HCT116 (cell line): ENCODE measurements around the gene ZMYND19. TPM values are rescaled to one million over a fixed set of nuclear protein-coding genes. Genes with fewer than 3 reads are reported as not detected.
A peak's percentile ranks its signal among the peaks of the same experiment; 100 is the strongest.

ENCODE experiments used
- ATAC-seq: fragments of 200-7000 bp; cut with Tn5 transposase; 2 replicates; pipeline ENCODE4 v1.9.1; 2020; ENCODE audit warnings: mild to moderate bottlenecking, moderate library complexity
- BruUV-seq: library from RNA; stranded (reverse); fragments of 400-500 nt; replicated peaks from 2 replicates; lab custom pipeline; 2021; lab: Mats Ljungman, UMichigan
- CTCF ChIA-PET: fragments of 300-600 bp; sonication (Branson Sonifier 250); formaldehyde crosslinking; loops from one replicate; lab custom pipeline; 2021; ENCODE audit warnings: antibody characterized with exemption; lab: Charles Lee
- POLR2A ChIA-PET: fragments of 300-600, 350-600 bp; sonication (Branson Sonifier 250); formaldehyde crosslinking; loops from one replicate; lab custom pipeline; 2021; ENCODE audit warnings: antibody characterized with exemption; lab: Charles Lee
- RAD21 ChIA-PET, 2 experiments: fragments of 300-600 bp; sonication (Branson Sonifier 250); formaldehyde crosslinking; loops; one replicate each; lab custom pipeline; 2023; ENCODE audit warnings: low total read pairs in 2 of 2; ENCODE audit not compliant: uncharacterized antibody in 2 of 2, unreplicated experiment in 2 of 2, low non-redundant PET in 1 of 2; lab: Charles Lee
- DNase-seq: peaks from one replicate; pipeline ENCODE4 v3.0.0-alpha.2; 2010; ENCODE audit warnings: low read depth, low spot score
- H2AFZ ChIP-seq: fragments of 200-600 bp; shearing (Covaris generic), sonication (generic); 2 replicates; pipeline ENCODE4 v1.6.1; 2017; ENCODE audit warnings: low read depth, mixed run types, mixed read lengths, antibody characterized with exemption, low read length; ENCODE audit not compliant: poor library complexity, severe bottlenecking
- H3K27ac ChIP-seq: 2 replicates; pipeline ENCODE4 v1.5.1; 2012; ENCODE audit warnings: low read depth, low read length
- H3K27me3 ChIP-seq: fragments of 200-600 bp; sonication (generic); 2 replicates; pipeline ENCODE4 v1.6.1; 2016; ENCODE audit warnings: mixed run types, low read length, mixed read lengths; ENCODE audit not compliant: insufficient read depth
- H3K36me3 ChIP-seq, 2 experiments: fragments of 200-500 bp in 1 of 2; fragments of 200-600 bp in 1 of 2; sonication (Bioruptor generic) in 1 of 2; sonication (generic) in 1 of 2; 2 replicates each; pipeline versions ENCODE4 v1.5.1 to v1.6.1; 2014 to 2016; ENCODE audit warnings: low read length in 2 of 2, inconsistent platforms in 1 of 2, mixed read lengths in 1 of 2, mixed run types in 1 of 2; ENCODE audit not compliant: insufficient read depth in 2 of 2, control insufficient read depth in 1 of 2
- H3K4me1 ChIP-seq, 2 experiments: fragments of 200-600 bp in 1 of 2; sonication (generic) in 1 of 2; 2 replicates each; pipeline versions ENCODE4 v1.5.1 to v1.6.1; 2012 to 2017; ENCODE audit warnings: low read length in 2 of 2, inconsistent platforms in 1 of 2, mild to moderate bottlenecking in 1 of 2, mixed read lengths in 1 of 2, mixed run types in 1 of 2, moderate library complexity in 1 of 2; ENCODE audit not compliant: insufficient read depth in 2 of 2, control insufficient read depth in 1 of 2
- H3K4me2 ChIP-seq: fragments of 200-600 bp; sonication (generic); 2 replicates; pipeline ENCODE4 v1.6.1; 2017; ENCODE audit warnings: mixed run types, low read length, mixed read lengths
- H3K4me3 ChIP-seq, 2 experiments: fragments of 200-600 bp in 1 of 2; sonication (generic) in 1 of 2; replicated peaks in 1 of 2; 2 replicates each; pipeline ENCODE4 v1.5.1; 2011 to 2016; ENCODE audit warnings: low read length in 2 of 2, control low read depth in 1 of 2, low read depth in 1 of 2, mild to moderate bottlenecking in 1 of 2, mixed read lengths in 1 of 2, mixed run types in 1 of 2
- H3K79me2 ChIP-seq: fragments of 200-600 bp; sonication (generic); 2 replicates; pipeline ENCODE4 v1.6.1; 2017; ENCODE audit warnings: mild to moderate bottlenecking, mixed run types, low read length, moderate library complexity, mixed read lengths; ENCODE audit not compliant: insufficient read depth
- H3K9ac ChIP-seq: fragments of 200-600 bp; sonication (generic); 2 replicates; pipeline ENCODE4 v1.6.1; 2016; ENCODE audit warnings: low read length, mixed read lengths
- H3K9me2 ChIP-seq: fragments of 200-600 bp; sonication (generic), shearing (Covaris generic); 2 replicates; pipeline ENCODE4 v1.6.1; 2017; ENCODE audit warnings: mixed run types, mild to moderate bottlenecking, moderate library complexity; ENCODE audit not compliant: insufficient read depth
- H3K9me3 ChIP-seq, 2 experiments: fragments of 200-500 bp in 1 of 2; fragments of 200-600 bp in 1 of 2; sonication (Bioruptor generic) in 1 of 2; sonication (generic) in 1 of 2; 2 replicates each; pipeline ENCODE4 v1.6.1; 2014 to 2017; ENCODE audit warnings: low read length in 2 of 2, mixed read lengths in 2 of 2, inconsistent platforms in 1 of 2, low read depth in 1 of 2, mild to moderate bottlenecking in 1 of 2, mixed run types in 1 of 2, moderate library complexity in 1 of 2; ENCODE audit not compliant: control insufficient read depth in 1 of 2, insufficient read depth in 1 of 2
- H4K20me1 ChIP-seq: fragments of 200-600 bp; sonication (generic), shearing (Covaris generic); 2 replicates; pipeline ENCODE4 v1.6.1; 2017; ENCODE audit warnings: mixed run types, mild to moderate bottlenecking, moderate library complexity; ENCODE audit not compliant: insufficient read depth
- CTCF ChIP-seq, 3 experiments: fragments of 200-600 bp in 1 of 3; sonication (generic) in 1 of 3; IDR thresholded peaks in 2 of 3; conservative IDR thresholded peaks in 1 of 3; 2 replicates each; pipeline ENCODE4 v1.5.1; 2012 to 2017; ENCODE audit warnings: low read depth in 2 of 3, low read length in 2 of 3, antibody characterized with exemption in 1 of 3, borderline replicate concordance in 1 of 3, control low read depth in 1 of 3, mild to moderate bottlenecking in 1 of 3, mixed read lengths in 1 of 3, mixed run types in 1 of 3, moderate library complexity in 1 of 3; ENCODE audit not compliant: insufficient read depth in 1 of 3
- EGR1 ChIP-seq: IDR thresholded peaks from 2 replicates; pipeline ENCODE4 v1.6.1; 2012; ENCODE audit warnings: low read depth
- JUND ChIP-seq: IDR thresholded peaks from 2 replicates; pipeline ENCODE4 v1.6.1; 2012
- POLR2A ChIP-seq: IDR thresholded peaks from 2 replicates; pipeline ENCODE4 v1.7.0; 2011; ENCODE audit warnings: borderline replicate concordance; ENCODE audit not compliant: insufficient read depth, insufficient read length; ENCODE audit errors: extremely low read depth
- POLR2AphosphoS5 ChIP-seq: IDR thresholded peaks from 2 replicates; pipeline ENCODE4 v1.6.1; 2011; ENCODE audit warnings: mild to moderate bottlenecking, low read depth, low read length, moderate library complexity
- RAD21 ChIP-seq: IDR thresholded peaks from 2 replicates; pipeline ENCODE4 v1.6.1; 2012; ENCODE audit warnings: low read depth, mild to moderate bottlenecking
- SP1 ChIP-seq: IDR thresholded peaks from 2 replicates; pipeline ENCODE4 v1.6.1; 2012; ENCODE audit warnings: low read depth
- SRF ChIP-seq: IDR thresholded peaks from 2 replicates; pipeline ENCODE4 v1.6.1; 2012; ENCODE audit warnings: low read depth
- YY1 ChIP-seq: IDR thresholded peaks from 2 replicates; pipeline ENCODE4 v1.6.1; 2011; ENCODE audit warnings: low read length, low read depth, moderate library complexity, mild to moderate bottlenecking; ENCODE audit not compliant: insufficient replicate concordance; ENCODE audit errors: extremely low read depth
- intact Hi-C: fragments of 100-400 bp; cut with micrococcal nuclease; formaldehyde crosslinking; loops from 2 replicates; pipeline ENCODE4 v1.10.0; 2022
- total RNA-seq: library from RNA; stranded (reverse); gene quantifications from one replicate; pipeline ENCODE4 v1.2.1, GENCODE V29; 2021; ENCODE audit not compliant: unreplicated experiment

The ZMYND19 gene
- total RNA-seq, 1 experiment from 2014 or later: 57.4 TPM

- TF ChIP-seq JUND (no peak), SP1 (no peak), EGR1 (no peak), POLR2AphosphoS5 (no peak), RAD21 (no peak), POLR2A (no peak), YY1 (no peak)
- POLR2A ChIA-PET: interaction anchor here (1.1 kb wide), 1 partner anchor 10 kb away, joined by 4 read pairs; the partner anchor contains the start of gene ARRDC1
Measured at GRCh38 chr9:137615387-137615871, 25.1 kb upstream of the ZMYND19 start.

DNA sequence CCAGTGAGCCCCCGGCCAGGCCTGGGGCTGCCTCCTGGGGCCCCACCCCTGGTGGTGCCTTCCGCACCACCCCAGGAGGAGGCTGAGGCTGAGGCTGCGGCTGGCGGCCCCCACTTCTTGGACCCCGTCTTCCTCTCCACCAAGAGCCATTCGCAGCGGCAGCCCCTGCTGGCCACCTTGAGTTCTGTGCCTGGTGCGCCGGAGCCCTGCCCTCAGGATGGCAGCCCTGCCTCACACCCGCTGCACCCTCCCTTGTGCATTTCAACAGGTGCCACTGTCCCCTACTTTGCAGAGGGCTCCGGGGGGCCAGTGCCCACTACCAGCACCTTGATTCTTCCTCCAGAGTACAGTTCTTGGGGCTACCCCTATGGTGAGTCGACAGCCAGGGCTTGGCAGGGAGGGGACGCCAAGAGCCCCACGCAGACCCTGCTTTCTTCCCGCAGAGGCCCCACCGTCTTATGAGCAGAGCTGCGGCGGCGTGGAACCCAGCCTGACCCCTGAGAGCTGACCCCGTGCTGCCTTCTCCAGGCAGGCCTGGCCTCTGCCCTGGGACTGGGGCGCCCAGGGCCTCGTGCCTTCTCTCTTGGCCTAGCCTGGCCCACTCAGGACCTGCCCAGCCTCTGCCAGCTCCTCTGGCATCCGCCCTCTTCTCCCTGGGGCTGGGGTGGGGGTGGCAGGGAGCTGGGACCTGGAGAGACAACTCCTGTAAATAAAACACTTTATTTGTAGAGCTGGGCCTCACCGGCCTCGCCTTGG is 24.5 kb upstream of the ZMYND19 start:
- Histone ChIP-seq H3K36me3 (peaks cover 2 to 26% of the 10 kb centered on the region in 2 experiments; a peak in 2 of 4 replicates), H3K9me2 (no peaks in the 10 kb centered on the region), H4K20me1 (no peaks in the 10 kb centered on the region), H3K4me2 (no peak overlapping the region), H2AFZ (no peak overlapping the region), H3K4me3 (no peak overlapping the region), H3K9ac (no peak overlapping the region), H3K79me2 (peaks cover 48% of the 10 kb centered on the region), H3K27me3 (no peaks in the 10 kb centered on the region), H3K4me1 (peaks cover 38 to 57% of the 10 kb centered on the region in 2 experiments), H3K9me3 (no peaks in the 10 kb centered on the region), H3K27ac (peak overlapping the region; percentile 99)
- BruUV-seq: no TSS peak
- intact Hi-C loops: loop anchor here (5.0 kb wide), 1 partner anchor 38 kb away; the partner anchor contains the start of gene DPH7
- ChIA-PET RAD21 (no interaction called here), CTCF (no interaction called here), POLR2A (interaction anchor here (1.1 kb wide), 1 partner anchor 10 kb away, joined by 4 read pairs; the partner anchor contains the start of gene ARRDC1)
- peak in 1 of 3 experiments; percentile 6; a peak in 1 of 6 replicates for TF ChIP-seq CTCF (IDR thresholded peaks at IDR 0.05 in 2 of 3, conservative IDR thresholded peaks at IDR 0.05 in 1 of 3; ENCODE audit: borderline replicate concordance in 1 of 3, insufficient read depth in 1 of 3, low read depth in 2 of 3, low read length in 2 of 3)
- no peak for TF ChIP-seq SRF
- ATAC-seq (no peak), DNase-seq (no peak)

More at GRCh38 chr9:137615387-137615871, 25.1 kb upstream of the ZMYND19 start:
- no peaks in the 10 kb centered on the region for H3K9me2 ChIP-seq
- no peak overlapping the region for H3K4me3 ChIP-seq
- no peak for DNase-seq
- no peak for ATAC-seq
- H2AFZ ChIP-seq: no peak overlapping the region
- H3K4me2 ChIP-seq: no peak overlapping the region
- H4K20me1 ChIP-seq: no peaks in the 10 kb centered on the region
- intact Hi-C loops: no loop called here
- peaks cover 38 to 57% of the 10 kb centered on the region in 2 experiments for H3K4me1 ChIP-seq
- peaks cover 49% of the 10 kb centered on the region for H3K79me2 ChIP-seq
- H3K9me3 ChIP-seq: no peaks in the 10 kb centered on the region
- CTCF ChIA-PET: no interaction called here
- H3K27ac ChIP-seq: peak overlapping the region; percentile 99; the same call in 1 of the 2 replicates
- no peaks in the 10 kb centered on the region for H3K27me3 ChIP-seq
- RAD21 ChIA-PET: no interaction called here
- H3K9ac ChIP-seq: no peak overlapping the region
- BruUV-seq: no TSS peak
- H3K36me3 ChIP-seq: peaks cover 2 to 26% of the 10 kb centered on the region in 2 experiments; a peak in 2 of 4 replicates
